HG02763 (cell line): ENCODE data around the gene RPS18.
"Not testable (repeated sequence)": the region's sequence is repeated elsewhere in the genome, so short reads cannot be mapped to it uniquely, and the experiment has no call there.

ENCODE experiments used
- ATAC-seq: cut with Tn5 transposase; IDR thresholded peaks from one replicate; pipeline ENCODE4 v1.9.1; 2021; ENCODE audit warnings: mild to moderate bottlenecking, moderate library complexity; ENCODE audit not compliant: unreplicated experiment

The RPS18 gene

GRCh38 chr6:33272275-33273128, 627 bp downstream of the RPS18 start:
- peak; percentile 28 for ATAC-seq

DNA sequence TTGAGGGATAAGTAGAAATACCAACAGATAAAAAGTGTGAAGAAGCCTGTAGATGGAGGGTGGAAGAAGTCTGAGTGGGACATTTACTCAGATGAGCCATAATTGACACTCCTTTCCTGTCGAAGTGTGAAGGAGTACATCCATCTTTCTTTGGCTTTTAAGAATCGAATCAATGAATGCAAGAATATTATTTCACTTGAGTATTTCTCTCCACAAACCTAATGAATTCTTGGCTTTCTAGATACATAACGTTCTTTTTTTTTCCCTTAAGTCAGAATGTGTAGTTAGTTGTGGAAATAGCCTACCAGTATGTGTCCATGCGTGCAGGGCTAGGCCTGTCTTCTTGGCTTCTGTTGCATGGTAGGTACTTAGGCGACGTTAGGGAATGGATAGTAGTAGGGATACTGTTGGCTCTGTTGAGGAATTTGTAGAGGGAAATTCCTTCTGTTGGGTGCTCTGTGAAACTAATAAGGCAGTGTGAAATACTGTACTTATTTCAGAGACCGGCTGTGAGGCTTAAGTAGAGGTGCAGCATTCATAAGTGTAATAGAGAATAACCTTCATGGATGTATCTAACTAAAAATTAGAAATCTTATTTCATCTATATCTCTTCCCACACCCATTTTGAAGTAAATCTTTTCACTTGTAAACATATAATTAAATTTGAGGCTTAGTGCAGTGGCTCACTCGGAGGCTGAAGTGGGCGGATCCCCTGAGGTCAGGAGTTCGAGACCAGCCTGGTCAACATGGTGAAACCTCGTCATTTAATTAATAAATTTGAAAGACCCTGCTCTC, 1.5 kb downstream of the RPS18 start:
- no peak for ATAC-seq

DNA sequence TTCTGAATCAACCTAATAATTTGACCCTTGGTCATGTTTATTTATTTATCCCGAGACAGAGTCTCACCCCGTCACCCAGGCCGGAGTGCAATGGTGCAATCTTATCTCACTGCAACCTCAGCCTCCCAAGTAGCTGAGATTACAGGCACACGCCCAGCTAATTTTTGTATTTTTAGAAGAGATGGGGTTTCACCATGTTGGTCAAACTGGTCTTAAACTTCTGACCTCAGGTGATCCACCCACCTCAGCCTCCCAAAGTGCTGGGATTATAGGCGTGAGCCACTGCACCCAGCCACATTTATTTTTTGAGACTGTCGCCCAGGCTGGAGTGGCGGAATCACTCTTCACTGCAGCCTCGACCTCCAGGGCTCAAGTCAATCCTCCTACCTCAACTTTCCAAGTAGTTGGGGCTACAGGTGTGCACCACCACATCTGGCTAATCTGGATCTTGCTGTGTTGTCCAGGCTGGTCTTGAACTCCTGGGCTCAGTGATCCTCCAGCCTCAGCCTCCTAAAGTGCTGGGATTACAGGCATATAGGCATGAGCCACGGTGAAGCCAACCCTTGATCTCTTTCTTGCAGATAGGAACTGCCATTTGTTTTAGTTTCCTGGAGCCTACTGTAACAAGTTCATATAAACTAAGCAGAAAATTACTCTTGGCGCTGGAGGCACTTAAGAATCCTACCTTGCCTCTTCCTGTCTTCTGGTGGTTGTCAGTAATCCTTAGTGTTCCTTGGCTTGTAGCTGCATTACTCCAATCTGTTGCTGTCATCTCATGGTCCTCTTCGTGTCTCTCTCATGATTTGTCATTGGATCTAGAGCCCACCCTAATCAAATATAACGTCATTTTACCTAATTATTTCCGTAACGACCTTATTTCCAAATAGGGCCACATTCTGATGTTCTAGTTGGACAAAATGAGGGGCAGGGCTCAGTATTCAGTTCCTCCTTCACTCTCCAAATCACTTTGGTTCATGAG, 2.3 kb downstream of the RPS18 start:
- no peak for ATAC-seq

DNA sequence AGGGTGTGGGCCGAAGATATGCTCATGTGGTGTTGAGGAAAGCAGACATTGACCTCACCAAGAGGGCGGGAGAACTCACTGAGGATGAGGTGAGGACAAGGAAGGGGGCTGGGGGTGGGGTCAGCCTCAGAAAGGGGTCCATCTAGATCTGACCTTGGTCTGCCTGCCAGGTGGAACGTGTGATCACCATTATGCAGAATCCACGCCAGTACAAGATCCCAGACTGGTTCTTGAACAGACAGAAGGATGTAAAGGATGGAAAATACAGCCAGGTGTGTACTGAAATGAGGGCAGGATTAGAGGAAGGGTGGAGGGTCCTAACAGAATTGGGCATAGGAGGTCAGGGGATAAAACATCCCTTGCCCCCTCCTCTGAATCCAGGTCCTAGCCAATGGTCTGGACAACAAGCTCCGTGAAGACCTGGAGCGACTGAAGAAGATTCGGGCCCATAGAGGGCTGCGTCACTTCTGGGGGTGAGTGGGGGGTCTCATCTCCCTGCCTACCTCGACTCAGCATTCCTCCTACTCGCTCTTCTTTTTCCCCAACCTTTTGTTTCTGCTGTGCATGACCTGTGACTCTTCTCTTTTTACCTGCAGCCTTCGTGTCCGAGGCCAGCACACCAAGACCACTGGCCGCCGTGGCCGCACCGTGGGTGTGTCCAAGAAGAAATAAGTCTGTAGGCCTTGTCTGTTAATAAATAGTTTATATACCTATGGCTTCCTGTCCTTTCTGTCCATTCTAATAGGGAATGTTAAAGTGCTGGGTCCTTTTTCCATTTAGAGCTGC, 4.1 kb downstream of the RPS18 start:
- not testable (repeated sequence) for ATAC-seq

DNA sequence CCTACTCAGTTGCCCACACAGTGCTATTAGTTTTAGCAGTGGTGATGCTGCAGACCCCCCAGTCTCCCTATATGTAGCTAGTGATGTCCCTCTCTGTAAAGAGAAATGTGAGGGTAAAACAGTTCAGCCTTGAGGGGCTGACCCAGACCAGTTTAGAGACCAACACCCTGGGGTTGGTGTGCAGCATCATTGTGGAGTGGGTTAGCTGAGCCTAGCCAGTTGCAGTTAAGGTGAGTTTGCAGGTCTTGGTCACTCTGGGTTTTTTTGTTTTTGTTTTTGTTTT, 4.6 kb downstream of the RPS18 start:
- no peak for ATAC-seq

GRCh38 chr6:33276864-33277662, 5.2 kb downstream of the RPS18 start, which contains the start of gene B3GALT4:
Gene B3GALT4, plus strand, starts transcription at chr6:33277123. Its CDS starts 297 bp downstream, at chr6:33277420.
- ATAC-seq: peak; percentile 49

GRCh38 chr6:33277663-33278391, 6.0 kb downstream of the RPS18 start:
- no peak for ATAC-seq

GRCh38 chr6:33278392-33278741, 6.5 kb downstream of the RPS18 start:
- no peak for ATAC-seq

DNA sequence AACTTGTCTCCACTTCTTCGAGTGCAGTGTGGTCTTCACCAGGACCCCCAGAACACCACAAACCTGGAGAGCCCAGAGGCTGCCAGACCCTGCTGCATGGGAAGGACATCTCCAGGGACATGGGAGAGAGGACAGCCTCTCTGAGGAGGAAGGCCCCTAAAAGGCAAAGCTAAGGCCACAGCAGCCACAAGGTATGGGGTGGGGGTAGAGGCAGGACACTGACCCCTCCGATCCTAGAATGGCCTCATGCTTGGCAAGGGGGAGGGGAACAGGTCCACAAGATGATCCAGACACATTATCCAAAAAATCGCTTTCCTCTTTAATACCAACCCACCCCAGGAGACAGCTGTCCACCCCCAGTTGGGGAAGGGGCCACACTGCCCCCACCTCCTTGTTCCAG, 6.9 kb downstream of the RPS18 start:
- ATAC-seq: no peak

GRCh38 chr6:33279257-33279695, 7.4 kb downstream of the RPS18 start:
- ATAC-seq: no peak

DNA sequence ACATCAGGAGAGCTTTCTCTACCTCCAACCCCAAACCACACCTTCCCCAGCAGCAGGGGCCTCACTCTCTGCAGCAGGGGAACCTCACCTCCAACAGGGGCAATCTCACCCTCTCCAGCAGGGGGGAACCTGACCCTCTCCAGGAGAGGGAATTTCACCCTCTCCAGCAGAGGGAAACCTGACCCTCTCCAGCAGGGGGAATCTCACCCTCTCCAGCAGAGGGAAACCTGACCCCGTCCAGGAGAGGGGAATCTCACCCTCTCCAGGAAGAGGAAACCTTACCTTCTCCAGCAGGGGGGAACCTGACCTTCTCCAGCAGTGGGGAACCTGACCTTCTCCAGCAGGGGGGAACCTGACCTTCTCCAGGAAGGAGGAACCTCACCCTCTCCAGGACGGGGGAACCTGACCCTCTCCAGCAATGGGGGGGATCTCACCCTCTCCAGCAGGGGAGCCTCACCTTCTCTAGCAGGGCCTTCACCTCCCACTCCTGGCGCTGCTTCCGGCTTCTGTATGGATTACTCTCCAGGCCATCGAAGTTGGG, 8.2 kb downstream of the RPS18 start:
- ATAC-seq: no peak

DNA sequence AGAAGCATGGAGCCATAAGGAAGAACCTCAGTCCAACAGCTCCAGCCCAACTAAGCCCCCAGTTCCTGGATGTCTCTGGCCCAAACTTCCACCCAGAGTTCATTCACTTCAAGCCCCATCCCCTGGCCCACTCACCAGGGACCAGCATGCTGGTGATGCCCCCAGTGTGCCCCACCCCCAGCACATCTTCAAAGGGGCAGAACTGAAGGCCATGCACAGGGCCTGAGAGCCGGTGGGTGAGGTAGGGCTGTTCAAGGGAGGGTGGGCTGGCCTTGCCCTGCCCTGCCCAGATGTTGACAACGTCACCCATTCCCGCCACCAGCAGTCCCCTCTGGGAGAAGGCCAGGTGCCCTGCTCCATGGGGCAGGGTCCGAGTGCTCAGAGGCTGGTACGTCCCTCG, 8.7 kb downstream of the RPS18 start:
- ATAC-seq: no peak

DNA sequence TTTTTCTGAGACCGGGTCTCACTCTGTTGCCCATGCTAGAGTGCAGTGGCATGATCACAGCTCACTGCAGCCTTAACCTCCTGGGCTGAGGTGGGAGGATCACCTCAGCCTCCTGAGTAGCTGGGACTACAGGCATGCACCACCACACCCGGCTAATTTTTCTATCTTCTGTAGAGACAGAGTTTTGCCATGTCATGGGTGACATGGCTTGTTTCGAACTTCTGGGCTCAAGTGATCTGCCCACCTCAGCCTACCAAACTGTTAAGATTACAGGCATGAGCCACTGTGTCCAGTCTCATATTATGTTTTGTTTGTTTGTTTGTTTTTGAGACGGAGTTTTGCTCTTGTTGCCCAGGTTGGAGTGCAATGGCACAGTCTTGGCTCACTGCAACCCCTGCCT, 13.3 kb downstream of the RPS18 start:
- not testable (repeated sequence) for ATAC-seq

DNA sequence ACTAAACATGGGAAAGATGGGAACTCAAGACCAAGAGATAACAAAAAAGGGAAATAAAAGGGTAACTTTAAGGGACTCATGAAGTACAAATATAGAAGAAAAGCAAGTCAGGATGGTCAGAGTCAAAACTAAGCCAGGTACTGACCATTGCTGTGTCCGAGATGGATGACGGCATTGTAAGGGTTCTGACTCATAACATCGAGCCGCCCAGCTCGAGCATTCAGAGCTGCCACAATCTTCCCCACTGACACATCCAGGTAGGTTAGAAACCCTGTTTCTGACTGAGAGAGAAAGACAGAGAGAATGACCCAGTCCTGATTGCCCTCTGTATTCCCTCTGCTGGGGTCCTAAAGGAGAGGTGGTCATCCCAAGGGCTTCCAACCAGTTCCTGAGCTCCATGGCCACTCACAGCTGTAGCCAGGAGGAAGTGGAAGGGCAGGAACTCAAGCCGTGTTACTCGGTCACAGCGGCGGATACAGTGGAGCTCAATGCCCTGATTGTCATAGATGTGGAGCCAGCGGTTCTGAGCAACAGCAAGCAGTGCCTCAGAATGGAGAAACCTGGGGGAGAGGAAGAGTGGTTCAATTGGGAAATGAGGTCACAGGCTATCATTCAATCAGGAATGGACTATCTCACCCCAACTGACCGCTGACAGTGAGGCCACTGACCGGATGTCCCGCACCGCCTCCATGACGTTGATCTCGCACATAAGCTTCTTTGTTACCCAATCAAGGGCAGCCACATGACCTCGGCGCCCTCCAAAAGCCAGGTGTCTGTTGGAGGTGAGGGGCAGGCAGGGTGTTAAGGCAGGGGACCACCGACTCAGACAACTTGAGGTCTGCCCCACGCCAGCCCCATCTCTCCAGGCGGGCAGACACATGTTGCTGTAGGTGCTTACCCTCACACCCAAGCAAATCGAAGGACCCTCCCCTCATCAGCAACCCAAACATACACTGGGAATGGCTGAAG, 15.4 kb downstream of the RPS18 start:
- no peak for ATAC-seq

DNA sequence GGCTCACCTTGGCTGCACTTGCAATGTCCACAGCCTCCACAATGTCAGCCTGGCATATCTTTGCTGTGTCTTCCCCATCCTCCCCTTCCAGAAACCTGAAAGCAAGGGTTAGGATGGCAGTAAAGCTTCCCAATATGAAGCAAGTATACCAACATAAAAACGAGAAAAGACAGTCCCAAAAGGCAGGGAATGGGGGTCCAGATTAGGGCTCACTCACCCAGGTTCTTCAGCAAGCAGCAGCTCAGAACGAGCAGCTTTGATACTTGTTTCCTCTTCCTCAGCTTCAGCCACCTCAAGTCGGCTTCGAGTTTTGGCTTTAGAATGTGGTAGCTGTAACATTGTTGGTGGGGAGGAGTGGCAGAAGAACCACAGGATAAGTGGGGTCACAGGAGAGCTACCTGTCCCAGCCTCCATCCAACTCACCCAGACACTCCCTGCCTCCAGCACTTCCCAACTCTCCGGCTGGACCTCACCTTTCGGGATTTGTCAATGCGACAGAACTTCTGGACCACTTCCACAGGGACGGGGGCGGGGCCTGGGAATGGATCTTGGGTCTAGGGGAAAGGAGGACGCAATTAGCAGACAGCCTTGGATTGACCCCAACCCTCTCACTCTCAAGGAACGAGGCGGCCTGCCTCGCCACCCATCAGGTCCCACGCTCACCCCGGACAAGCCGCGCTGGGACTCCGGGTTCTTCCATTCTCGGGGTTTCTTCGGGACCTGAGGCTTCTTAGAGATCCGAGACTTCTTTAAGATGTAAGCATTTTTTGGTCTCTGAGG, 16.5 kb downstream of the RPS18 start:
- no peak for ATAC-seq

DNA sequence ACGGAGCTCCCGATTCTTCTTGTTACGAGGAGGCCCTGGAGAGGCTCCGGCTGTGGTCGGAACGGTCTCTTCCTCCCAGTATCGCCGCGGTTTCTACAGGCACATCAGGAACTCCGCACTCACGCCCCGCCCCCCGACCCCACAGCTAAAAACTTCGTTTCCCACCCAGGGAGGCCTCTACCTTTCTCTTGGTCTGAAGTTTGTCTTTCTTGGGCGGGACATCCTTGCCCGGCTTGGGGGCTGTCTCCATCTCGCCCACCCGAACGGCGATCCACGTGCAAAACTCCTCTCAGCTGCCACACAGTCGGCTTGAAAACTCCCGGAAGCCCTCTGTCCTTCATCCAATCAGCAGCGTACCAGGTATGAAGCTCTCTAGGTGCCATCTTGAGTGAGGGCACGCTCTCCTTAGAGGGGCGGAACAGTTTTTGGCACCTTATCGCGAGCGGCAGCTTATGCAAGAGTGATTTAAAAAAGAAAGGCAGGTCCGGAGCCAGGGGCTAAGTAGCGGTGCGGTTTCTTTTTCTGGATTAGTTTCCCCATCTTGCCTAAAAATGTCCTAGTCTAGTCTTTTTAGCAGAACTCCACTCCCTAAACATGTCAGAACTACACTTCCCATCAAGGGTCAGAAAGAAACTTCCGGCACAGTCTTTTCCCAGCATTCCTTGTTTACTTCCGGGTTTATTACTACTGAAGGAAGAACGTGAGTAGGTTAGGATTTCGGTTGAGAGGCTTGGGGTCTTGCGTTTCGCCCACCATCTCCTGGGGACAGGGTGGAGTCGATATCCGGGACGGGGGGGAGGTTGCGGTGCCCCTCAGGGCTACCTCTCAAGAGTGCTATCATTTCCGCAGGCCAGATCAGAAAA, 17.3 kb downstream of the RPS18 start, which contains the start of the genes PFDN6 and WDR46:
Gene PFDN6 (plus strand): TSS at position 681 of the 863 bp plus-strand sequence. CDS start 256 bp downstream, outside the sequence.
Gene WDR46 (minus strand): TSS at position 319 of the 863 bp plus-strand sequence. CDS start 69 bp downstream, at position 250.
- peak; percentile 77 for ATAC-seq
